Transverse colon (tissue), 4 donors: ENCODE results near the gene TNFRSF8. TPM values are rescaled to one million over a fixed set of nuclear protein-coding genes. Genes with fewer than 3 reads are reported as not detected.

Experiments
- DNase-seq: peaks from one replicate; pipeline ENCODE4 v3.0.0-alpha.2; 2019
- H3K27ac ChIP-seq, 4 donors: fragments of 200-600 bp; sonication (generic); 2 replicates each; pipeline ENCODE4 v1.5.1; 2016 to 2018; ENCODE audit warnings: inconsistent platforms in 4 of 4
- H3K27me3 ChIP-seq: fragments of 200-600 bp; sonication (generic); 2 replicates; pipeline ENCODE4 v1.5.1; 2017; ENCODE audit warnings: inconsistent platforms
- H3K36me3 ChIP-seq, 4 donors: fragments of 200-600 bp; sonication (generic); 2 replicates each; pipeline ENCODE4 v1.5.1; 2017 to 2019; ENCODE audit warnings: inconsistent platforms in 4 of 4
- H3K4me1 ChIP-seq, 4 donors: fragments of 200-600 bp; sonication (generic); 2 replicates each; pipeline ENCODE4 v1.5.1; 2017 to 2020; ENCODE audit warnings: inconsistent platforms in 4 of 4
- H3K4me3 ChIP-seq, 4 donors: fragments of 200-600 bp; sonication (generic); 1 replicate in 1 of 4; 2 replicates in 3 of 4; pipeline versions ENCODE4 v1.5.1 to v1.6.1; 2017 to 2019; ENCODE audit warnings: inconsistent platforms in 4 of 4
- H3K9me3 ChIP-seq, 2 donors: fragments of 200-600 bp; sonication (generic); 2 replicates each; pipeline ENCODE4 v1.5.1; 2017 to 2019; ENCODE audit warnings: inconsistent platforms in 2 of 2
- CTCF ChIP-seq, 5 experiments: fragments of 200-600 bp in 3 of 5; fragments of 450-650 bp in 2 of 5; sonication (generic) in 3 of 5; IDR thresholded peaks; 1 replicate in 2 of 5; 2 replicates in 3 of 5; pipeline ENCODE4 v1.5.1; 2016 to 2017; ENCODE audit warnings: antibody characterized with exemption in 5 of 5, inconsistent platforms in 3 of 5, mild to moderate bottlenecking in 2 of 5, moderate library complexity in 1 of 5
- EP300 ChIP-seq: sonication (generic); formaldehyde crosslinking; IDR thresholded peaks from one replicate; pipeline ENCODE4 v1.6.1; 2017; ENCODE audit warnings: antibody characterized with exemption, low read depth
- POLR2A ChIP-seq: fragments of 450-650 bp; IDR thresholded peaks from one replicate; pipeline ENCODE4 v1.6.1; 2016; ENCODE audit warnings: antibody characterized with exemption, mild to moderate bottlenecking, moderate library complexity
- POLR2AphosphoS5 ChIP-seq, 3 donors: sonication (generic); formaldehyde crosslinking; IDR thresholded peaks; one replicate each; pipeline ENCODE4 v1.6.1; 2016; ENCODE audit warnings: antibody characterized with exemption in 3 of 3
- WGBS, 2 donors: methylation state at CpG; one replicate each; pipeline ENCODE4 v1.1.5; 2018; ENCODE audit warnings: low coverage in 1 of 2; 5-methylcytosine and 5-hydroxymethylcytosine counted together
- in situ Hi-C, 4 donors: fragments of 200-750 bp; cut with MboI; loops; one replicate each; pipeline versions ENCODE4 v1.15.0 to v1.15.1; 2017; ENCODE audit warnings: low sequenced_read_pairs in 3 of 4, low pct_ligation_motif_present in 1 of 4, low pct_unique_long_range_greater_than_20kb in 1 of 4
- intact Hi-C: fragments of 100-400 bp; cut with DNase I; formaldehyde crosslinking; loops from one replicate; pipeline ENCODE4 v1.15.1; 2023; ENCODE audit warnings: low total_unique reads
- total RNA-seq, 4 donors: library from RNA; depleted of rRNA; stranded (reverse); fragments of >200 nt; gene quantifications; one replicate each; pipeline ENCODE4 v1.1.0, GENCODE V29; 2016

Gene TNFRSF8
- total RNA-seq, 4 donors from 2014 or later, result 0.16 TPM; not detected in 3

DNA sequence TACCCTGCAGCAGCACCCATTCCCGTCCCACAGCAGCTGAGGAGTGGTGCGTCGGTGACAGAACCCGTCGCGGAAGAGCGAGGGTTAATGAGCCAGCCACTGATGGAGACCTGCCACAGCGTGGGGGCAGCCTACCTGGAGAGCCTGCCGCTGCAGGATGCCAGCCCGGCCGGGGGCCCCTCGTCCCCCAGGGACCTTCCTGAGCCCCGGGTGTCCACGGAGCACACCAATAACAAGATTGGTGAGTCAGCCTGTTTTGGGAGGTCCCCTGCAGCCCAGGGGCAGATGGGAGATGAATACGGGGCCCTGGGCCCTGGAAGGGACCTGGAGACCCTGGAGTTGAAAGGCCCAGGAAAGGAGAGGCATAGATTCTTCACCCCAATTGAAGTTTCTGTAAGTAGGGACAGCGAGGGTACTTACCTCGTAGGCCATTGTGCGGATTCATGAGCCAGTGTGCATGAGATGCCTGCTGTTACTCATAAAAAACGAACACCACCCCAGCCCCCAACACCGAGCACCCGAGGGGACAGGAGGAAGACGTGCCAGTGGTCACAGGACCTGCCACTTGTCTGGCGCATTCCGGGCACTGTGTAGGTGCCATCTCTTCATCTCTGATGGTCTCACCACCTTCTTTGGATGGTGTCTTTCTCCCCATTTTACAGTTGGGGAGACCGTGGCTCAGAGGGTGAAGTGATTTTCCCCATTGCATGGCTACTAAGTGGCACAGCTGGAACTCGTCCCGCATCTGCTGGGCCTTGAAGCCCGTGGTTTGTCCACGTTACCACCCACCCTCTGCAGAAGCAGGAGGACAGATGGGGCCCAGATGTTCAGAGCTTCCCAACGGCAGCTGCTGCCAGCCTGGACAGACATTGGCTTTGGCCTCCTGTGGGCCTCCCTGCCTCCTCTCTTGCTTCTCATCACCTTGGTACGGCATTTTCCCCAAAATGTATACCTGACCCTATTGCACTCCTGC lies 75.4 kb downstream of the TNFRSF8 start:
- Histone ChIP-seq H3K9me3 (no peaks in the 10 kb centered on the region), H3K4me3 (no peak overlapping the region), H3K36me3 (no peaks in the 10 kb centered on the region), H3K4me1 (peaks cover 3 to 11% (median 5%) of the 10 kb centered on the region in 4 donors), H3K27me3 (no peaks in the 10 kb centered on the region), H3K27ac (no peak overlapping the region)
- TF ChIP-seq POLR2A (no peak), EP300 (no peak), CTCF (IDR thresholded peaks at IDR 0.05) (no peak), POLR2AphosphoS5 (IDR thresholded peaks at IDR 0.05) (no peak)
- in situ Hi-C loops (no loop called here), intact Hi-C loops (no loop called here)
- WGBS, 2 donors, result 81% methylated on average over 31 of the region's 31 CpGs; no CpG with 5 or more reads in 1 of the 2 donors
- DNase-seq, result no peak

- intact Hi-C loops, result no loop called here
- Histone ChIP-seq H3K27ac (no peak overlapping the region), H3K36me3 (no peaks in the 10 kb centered on the region), H3K27me3 (no peaks in the 10 kb centered on the region), H3K4me3 (no peak overlapping the region), H3K9me3 (no peaks in the 10 kb centered on the region), H3K4me1 (peaks cover 10 to 26% (median 17%) of the 10 kb centered on the region in 4 donors)
- DNase-seq, result no peak
- WGBS, 2 donors, result 93% methylated on average over 4 of the region's 4 CpGs; no CpG with 5 or more reads in 1 of the 2 donors
- in situ Hi-C loops, result no loop called here
- TF ChIP-seq EP300 (no peak), POLR2A (no peak), POLR2AphosphoS5 (IDR thresholded peaks at IDR 0.05) (no peak), CTCF (IDR thresholded peaks at IDR 0.05) (no peak)
These were observed 76.9 kb downstream of the TNFRSF8 start for GRCh38 chr1:12140016-12140415.

GRCh38 chr1:12140515-12141162 lies 77.5 kb downstream of the TNFRSF8 start:
- TF ChIP-seq EP300, result no peak
- TF ChIP-seq POLR2A, result no peak
- no peak for TF ChIP-seq CTCF (IDR thresholded peaks at IDR 0.05)
- TF ChIP-seq POLR2AphosphoS5 (IDR thresholded peaks at IDR 0.05), result no peak
- H3K9me3 ChIP-seq, result no peaks in the 10 kb centered on the region
- 86 to 100% methylated on average over 1 to 12 of the region's 12 CpGs for WGBS, 2 donors
- intact Hi-C loops (no loop called here), in situ Hi-C loops (no loop called here)
- H3K27me3 ChIP-seq, result no peaks in the 10 kb centered on the region
- no peak overlapping the region for H3K27ac ChIP-seq
- H3K4me3 ChIP-seq, result no peak overlapping the region
- H3K36me3 ChIP-seq, result no peaks in the 10 kb centered on the region
- DNase-seq, result no peak
- peaks cover 9 to 29% (median 18%) of the 10 kb centered on the region in 4 donors for H3K4me1 ChIP-seq

- Histone ChIP-seq H3K36me3 (no peaks in the 10 kb centered on the region), H3K27ac (no peak overlapping the region), H3K9me3 (no peaks in the 10 kb centered on the region), H3K4me1 (peaks cover 7 to 31% (median 18%) of the 10 kb centered on the region in 4 donors), H3K27me3 (no peaks in the 10 kb centered on the region), H3K4me3 (no peak overlapping the region)
- DNase-seq, result no peak
- TF ChIP-seq POLR2AphosphoS5 (IDR thresholded peaks at IDR 0.05) (no peak), POLR2A (no peak), EP300 (no peak)
- in situ Hi-C loops, result no loop called here
- intact Hi-C loops, result no loop called here
- 81 to 100% methylated on average over 2 to 21 of the region's 21 CpGs for WGBS, 2 donors
These were observed 78.2 kb downstream of the TNFRSF8 start for GRCh38 chr1:12141163-12141850.
